NCI-H774 (cell line): Measurements from ENCODE around the gene NKAIN2.
"Not testable (repeated sequence)": the region's sequence is repeated elsewhere in the genome, so short reads cannot be mapped to it uniquely, and the experiment has no call there.

Experiments
- DNase-seq: peaks from one replicate; lab custom pipeline; 2025; lab: John Stamatoyannopoulos, UW

NKAIN2 gene

GRCh38 chr6:124324237-124324636, 520.6 kb downstream of the NKAIN2 start:
- no peak for DNase-seq

DNA sequence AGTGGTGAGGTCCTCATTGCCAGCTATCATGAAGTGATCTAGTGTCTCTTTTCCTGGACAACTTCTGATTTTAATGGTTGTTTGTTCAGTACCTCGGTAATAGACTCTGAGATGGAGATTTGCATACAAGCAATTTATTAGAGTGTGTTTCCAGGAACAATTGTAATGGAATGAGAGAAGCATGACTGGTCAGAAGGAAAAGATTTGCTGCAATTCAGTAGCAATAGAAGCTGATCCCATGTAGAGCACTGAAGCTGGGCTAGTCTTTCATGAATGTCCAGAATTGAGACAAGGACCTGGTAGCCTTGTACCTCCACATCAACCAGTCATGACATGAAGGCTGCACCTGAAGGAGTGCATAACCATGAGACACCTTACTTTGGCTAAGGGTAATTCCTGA, 526.5 kb downstream of the NKAIN2 start:
- no peak for DNase-seq

- DNase-seq: no peak
Measured at GRCh38 chr6:124334359-124334758, 530.7 kb downstream of the NKAIN2 start.

- no peak for DNase-seq
Measured at GRCh38 chr6:124339610-124340334, 536.1 kb downstream of the NKAIN2 start.

DNA sequence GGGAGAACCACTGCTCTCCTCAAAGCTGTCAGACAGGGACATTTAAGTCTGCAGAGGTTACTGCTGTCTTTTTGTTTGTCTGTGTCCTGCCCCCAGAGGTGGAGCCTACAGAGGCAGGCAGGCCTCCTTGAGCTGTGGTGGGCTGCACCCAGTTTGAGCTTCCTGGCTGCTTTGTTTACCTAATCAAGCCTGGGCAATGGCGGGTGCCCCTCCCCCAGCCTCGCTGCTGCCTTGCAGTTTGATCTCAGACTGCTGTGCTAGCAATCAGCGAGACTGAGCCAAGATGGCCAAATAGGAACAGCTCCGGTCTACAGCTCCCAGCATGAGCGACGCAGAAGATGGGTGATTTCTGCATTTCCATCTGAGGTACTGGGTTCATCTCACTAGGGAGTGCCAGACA, 544.7 kb downstream of the NKAIN2 start:
- not testable (repeated sequence) for DNase-seq

DNA sequence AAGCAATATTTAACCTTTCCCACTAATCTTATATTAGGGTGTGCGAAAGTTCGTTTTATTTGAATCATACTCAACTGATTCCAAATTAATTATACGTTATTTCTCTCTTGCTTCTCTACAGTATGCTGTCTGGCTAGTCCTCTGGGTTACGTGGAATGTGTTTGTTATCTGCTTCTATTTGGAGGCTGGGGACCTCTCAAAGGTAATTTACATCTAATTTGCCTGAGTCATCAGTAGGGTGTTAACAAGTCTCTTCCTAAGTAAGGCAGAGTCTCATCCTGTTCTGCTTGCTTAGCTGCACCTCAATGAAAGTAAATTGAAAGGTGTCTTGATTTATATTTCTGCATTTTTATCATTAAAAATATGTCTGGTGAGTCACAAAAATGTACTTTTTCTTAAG, 551.5 kb downstream of the NKAIN2 start:
- no peak for DNase-seq

DNA sequence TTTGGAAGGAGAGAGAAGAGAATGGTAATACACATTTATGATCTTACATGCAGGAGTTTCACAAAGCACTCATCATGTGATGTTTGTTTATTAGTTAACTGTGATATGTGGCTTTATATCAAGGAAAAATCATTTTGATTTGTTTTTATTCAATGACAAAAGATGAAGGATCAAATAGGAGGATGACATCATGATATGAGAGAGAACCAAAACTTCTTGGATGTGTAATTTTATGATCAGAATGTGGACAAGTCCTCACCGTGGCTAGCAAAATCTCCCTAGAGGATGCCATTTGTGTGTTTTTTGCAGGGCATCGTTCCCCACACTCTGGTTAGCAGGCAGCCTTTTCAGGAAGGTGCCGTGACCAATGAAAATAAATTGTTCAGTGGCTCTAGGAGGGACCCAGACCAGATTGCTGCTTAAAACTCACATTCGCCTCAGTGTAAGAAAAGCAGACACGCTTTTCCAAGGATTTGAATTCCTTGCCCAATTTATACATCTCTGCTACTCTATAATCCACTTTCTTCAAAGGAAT, 552.7 kb downstream of the NKAIN2 start:
- no peak for DNase-seq

- no peak for DNase-seq
Measured at GRCh38 chr6:124356811-124357210, 553.1 kb downstream of the NKAIN2 start.

GRCh38 chr6:124368131-124368530, 564.5 kb downstream of the NKAIN2 start:
- DNase-seq: no peak

GRCh38 chr6:124371974-124372475, 568.4 kb downstream of the NKAIN2 start:
- no peak for DNase-seq

DNA sequence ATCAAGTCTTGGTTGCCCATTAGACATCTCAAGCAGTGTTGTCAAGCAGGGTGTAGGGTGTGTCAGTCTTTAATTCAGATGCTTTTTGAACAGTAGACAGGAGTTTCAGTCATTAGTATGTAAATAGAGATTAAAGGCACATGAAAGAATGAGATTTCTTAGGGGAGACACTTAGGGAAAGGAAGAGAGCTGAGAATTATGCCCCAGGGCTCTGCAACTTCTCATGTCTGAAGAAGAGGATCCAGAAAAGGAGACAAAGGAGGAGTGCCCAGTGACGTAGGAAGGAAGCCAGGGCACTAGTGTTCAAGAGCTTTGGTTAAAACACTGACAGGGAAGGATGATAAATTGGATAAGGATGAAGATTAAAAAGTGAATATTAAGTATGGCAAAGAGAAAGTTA, 569.7 kb downstream of the NKAIN2 start:
- no peak for DNase-seq

GRCh38 chr6:124389127-124389526, 585.5 kb downstream of the NKAIN2 start:
- DNase-seq: no peak

DNA sequence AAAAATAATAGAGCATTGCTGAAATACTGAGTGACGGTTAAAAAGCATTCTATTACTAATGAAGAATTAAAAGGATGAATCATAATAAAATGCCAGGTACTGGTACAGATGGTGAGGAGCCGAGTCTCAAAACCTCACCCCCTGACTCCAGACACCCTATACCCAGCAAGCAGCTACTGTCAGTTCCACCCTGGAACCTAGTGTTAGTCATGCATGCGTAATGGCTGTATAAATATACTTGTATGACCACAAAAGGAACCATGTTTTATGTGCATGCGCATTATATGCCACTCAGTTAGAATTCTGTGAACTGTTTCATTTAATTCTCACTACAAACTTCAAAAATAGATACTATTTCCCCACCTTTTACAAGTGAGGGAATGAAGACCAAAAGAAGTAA, 589.9 kb downstream of the NKAIN2 start:
- no peak for DNase-seq

GRCh38 chr6:124396361-124396760, 592.7 kb downstream of the NKAIN2 start:
- DNase-seq: no peak

DNA sequence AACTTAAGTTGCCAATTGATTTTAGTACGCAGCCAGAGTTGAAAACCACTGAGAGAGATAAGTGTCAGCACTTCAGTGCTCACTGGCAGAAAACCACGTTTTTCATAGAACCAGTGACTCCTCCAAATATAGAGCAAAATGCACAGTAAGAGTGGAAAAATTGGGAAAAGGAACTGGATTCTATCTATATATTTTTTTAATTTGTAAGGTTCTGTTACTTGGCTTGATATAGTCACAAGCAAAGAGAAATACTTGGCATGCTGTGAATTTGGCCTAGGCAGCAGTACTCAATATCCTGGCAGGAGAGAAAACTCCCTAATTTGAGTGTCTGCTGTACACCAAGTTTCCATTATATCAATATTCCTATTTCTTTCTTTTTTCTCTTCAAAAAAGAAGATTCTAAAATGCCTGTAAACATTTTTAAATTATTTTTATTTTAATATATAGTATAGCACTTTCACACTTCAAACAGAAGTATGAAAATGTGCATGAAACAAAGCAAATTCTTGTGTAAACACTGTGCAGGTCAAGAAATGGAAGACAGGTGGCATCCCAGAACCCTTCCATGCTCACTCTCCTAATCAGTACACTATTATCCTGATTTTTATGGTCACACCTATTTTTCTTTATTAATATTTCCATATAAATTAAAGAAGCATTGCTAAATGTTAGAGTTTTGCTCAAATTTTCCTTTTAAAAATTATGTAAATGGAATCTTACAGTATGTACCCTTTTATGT, 596.8 kb downstream of the NKAIN2 start:
- DNase-seq: no peak

DNA sequence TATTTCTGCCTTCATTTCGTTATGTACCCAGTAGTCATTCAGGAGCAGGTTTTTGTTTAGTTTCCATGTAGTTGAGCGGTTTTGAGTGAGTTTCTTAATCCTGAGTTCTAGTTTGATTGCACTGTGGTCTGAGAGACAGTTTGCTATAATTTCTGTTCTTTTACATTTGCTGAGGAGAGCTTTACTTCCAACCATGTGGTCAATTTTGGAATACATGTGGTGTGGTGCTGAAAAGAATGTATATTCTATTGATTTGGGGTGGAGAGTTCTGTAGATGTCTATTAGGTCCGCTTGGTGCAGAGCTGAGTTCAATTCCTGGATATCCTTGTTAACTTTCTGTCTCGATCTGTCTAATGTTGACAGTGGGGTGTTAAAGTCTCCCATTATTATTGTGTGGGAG, 606.8 kb downstream of the NKAIN2 start:
- DNase-seq: not testable (repeated sequence)

- not testable (repeated sequence) for DNase-seq
Measured at GRCh38 chr6:124412657-124413056, 609.0 kb downstream of the NKAIN2 start.

GRCh38 chr6:124420116-124420840, 616.6 kb downstream of the NKAIN2 start:
- DNase-seq: peak; percentile 45

DNA sequence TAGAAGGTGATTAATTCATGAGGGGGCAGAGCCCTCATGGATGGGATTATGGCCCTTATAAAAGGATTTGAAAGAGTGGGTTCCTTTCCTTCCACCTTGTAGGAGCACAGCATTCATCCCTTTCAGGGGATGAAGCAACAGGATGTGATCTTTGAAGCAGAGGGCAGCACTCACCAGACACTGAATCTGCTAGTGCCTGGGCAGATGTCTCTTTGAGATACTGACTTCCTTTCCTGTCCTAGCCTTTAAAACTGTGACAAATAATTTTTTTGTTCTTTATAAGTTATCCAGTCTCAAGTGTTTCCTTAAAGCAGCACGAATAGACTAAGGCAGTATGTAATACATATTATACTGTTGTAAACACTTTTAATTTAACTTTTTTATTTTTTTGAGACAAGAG, 620.0 kb downstream of the NKAIN2 start:
- DNase-seq: no peak

DNA sequence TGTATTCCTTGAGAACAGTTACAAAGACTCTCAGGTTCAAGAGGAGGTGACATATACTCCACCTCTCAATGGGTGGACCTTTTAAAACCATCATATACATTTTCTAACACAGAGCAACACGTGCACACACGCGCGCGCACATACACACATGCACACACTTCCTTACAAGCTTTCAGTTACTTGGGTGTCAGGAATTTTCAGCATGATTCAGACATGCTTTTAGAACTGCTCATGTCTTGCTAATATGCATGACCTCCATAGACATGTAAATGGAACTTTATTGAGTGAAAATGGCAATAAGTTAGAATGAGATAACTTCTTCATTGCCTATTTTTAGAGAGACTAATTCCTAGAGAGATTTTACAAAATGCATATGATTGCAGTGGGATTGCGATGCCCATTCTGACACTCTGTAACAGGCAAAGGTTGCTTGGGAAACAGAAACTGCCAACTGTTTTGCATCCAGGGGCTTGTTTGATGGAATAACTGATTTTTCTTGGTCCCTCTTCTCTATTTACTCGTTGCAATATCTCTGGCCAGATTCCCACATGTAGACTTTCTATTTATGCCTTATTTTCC, 627.2 kb downstream of the NKAIN2 start:
- DNase-seq: no peak

DNA sequence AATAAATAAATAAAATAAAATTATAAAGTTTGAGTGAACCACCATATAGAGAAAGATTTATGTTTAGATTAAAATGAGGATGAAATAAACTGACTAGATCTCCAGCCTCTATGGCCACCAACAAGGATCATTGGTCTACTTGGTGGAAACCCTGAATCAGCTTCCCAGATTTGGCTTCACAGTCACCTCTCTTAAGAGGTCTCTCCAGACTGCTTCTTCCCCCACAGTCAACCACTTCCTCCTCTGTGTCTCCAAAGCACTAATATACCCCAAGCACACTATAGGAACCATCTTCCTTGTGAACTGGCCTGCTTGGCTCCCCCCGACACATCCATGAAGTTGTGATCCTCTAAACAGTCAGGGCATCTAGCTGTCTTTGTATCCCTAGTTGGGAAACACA, 629.0 kb downstream of the NKAIN2 start:
- DNase-seq: no peak
